Epidermal melanocyte (primary cell): Measurements from ENCODE around the gene C6orf52.

Source experiments
- DNase-seq: peaks from one replicate; pipeline ENCODE4 v3.0.0; 2011; ENCODE audit warnings: low spot score; ENCODE audit not compliant: insufficient read length

C6orf52 gene

GRCh38 chr6:10655508-10656055, 38.8 kb downstream of the C6orf52 start:
- no peak for DNase-seq

- DNase-seq: no peak
Measured at GRCh38 chr6:10644225-10644624, 50.2 kb downstream of the C6orf52 start.

GRCh38 chr6:10643201-10643651, 51.2 kb downstream of the C6orf52 start:
- no peak for DNase-seq

GRCh38 chr6:10641528-10641927, 52.9 kb downstream of the C6orf52 start:
- no peak for DNase-seq

- no peak for DNase-seq
Measured at GRCh38 chr6:10640412-10640811, 54.0 kb downstream of the C6orf52 start.

- DNase-seq: no peak
Measured at GRCh38 chr6:10633216-10633615, 61.2 kb downstream of the C6orf52 start.

GRCh38 chr6:10630178-10630577, 64.2 kb downstream of the C6orf52 start:
- no peak for DNase-seq

GRCh38 chr6:10627800-10628199, 66.6 kb downstream of the C6orf52 start:
- no peak for DNase-seq

GRCh38 chr6:10626154-10626741, 68.2 kb downstream of the C6orf52 start:
- no peak for DNase-seq

- no peak for DNase-seq
Measured at GRCh38 chr6:10624836-10625235, 69.6 kb downstream of the C6orf52 start.

- DNase-seq: no peak
Measured at GRCh38 chr6:10621847-10622246, 72.6 kb downstream of the C6orf52 start.
